ENCODE results near the gene LMO1. TPM values are rescaled to one million over a fixed set of nuclear protein-coding genes. Genes with fewer than 3 reads are reported as not detected.

The LMO1 gene
- total RNA-seq, 3 donors from 2014 or later (not counting 1 experiment from before 2014, with no cell fraction given), result not detected

DNA sequence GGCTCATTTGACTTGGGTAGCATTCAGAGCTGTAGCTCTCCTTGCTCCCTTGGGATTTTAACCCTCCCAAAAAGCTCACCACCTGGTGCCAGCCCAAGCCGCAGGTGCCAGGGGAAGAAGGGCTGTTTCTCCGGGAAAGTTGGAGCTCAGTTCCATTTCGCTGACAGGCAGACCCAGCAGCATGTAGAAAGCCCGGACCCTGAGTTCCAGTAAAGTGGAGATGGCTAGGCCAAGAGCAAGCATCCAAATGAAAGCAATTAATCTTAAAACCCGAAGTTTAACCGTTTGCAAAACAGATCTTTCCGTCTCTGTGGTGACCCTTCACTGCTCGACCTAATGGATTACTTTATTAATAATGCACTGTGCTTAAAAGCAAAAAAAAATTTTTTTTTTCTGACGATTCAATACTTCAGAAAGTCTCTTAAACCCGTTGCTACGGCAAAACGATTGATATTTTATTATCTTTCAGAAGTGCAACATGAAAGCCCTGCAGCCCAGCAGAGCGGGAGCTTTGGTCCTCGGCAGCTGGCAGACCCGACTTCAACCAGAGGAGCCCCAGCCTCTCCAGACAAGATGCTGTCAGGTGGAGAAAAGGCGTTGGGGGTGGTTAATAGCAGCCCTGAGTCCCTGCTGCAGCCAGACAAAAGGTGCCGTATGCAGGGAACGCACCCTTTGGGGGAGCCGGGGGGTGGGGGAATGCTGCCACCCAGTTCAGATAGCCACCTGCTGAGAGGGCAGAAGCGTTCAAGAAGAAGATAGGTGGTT is 3.3 kb downstream of the LMO1 start:
- H3K4me3 ChIP-seq (ENCODE audit: low read length), result no peak overlapping the region
- H3K27me3 ChIP-seq (ENCODE audit: control insufficient read depth, insufficient read depth, low read length), result peaks cover 9% of the 10 kb centered on the region
- 86% methylated on average over 19 of the region's 20 CpGs for WGBS (ENCODE audit: insufficient coverage)
- H3K4me1 ChIP-seq (ENCODE audit: control insufficient read depth, insufficient read depth, low read length), result peaks cover 14% of the 10 kb centered on the region
- H3K9me3 ChIP-seq (ENCODE audit: control insufficient read depth, insufficient read depth, low read length), result no peaks in the 10 kb centered on the region
- H3K36me3 Mint-ChIP-seq, result no peaks in the 10 kb centered on the region
- no peak overlapping the region for H3K4me3 Mint-ChIP-seq
- no peak overlapping the region for H3K27ac ChIP-seq (ENCODE audit: low read length)
- no peaks in the 10 kb centered on the region for H3K36me3 ChIP-seq (ENCODE audit: control insufficient read depth, insufficient read depth, low read length)
- no peak overlapping the region for H3K27ac Mint-ChIP-seq
- ATAC-seq, result no peak
- no peak for TF ChIP-seq CTCF (IDR thresholded peaks at IDR 0.05)
- intact Hi-C loops (cut with micrococcal nuclease), result no loop called here
- peaks cover 37 to 50% of the 10 kb centered on the region in 2 donors for H3K27me3 Mint-ChIP-seq (ENCODE audit: low read depth in 2 of 2)
- peaks cover 10% of the 10 kb centered on the region in 2 donors for H3K4me1 Mint-ChIP-seq
- H3K9me3 Mint-ChIP-seq, result no peaks in the 10 kb centered on the region
- no peak for DNase-seq

DNA sequence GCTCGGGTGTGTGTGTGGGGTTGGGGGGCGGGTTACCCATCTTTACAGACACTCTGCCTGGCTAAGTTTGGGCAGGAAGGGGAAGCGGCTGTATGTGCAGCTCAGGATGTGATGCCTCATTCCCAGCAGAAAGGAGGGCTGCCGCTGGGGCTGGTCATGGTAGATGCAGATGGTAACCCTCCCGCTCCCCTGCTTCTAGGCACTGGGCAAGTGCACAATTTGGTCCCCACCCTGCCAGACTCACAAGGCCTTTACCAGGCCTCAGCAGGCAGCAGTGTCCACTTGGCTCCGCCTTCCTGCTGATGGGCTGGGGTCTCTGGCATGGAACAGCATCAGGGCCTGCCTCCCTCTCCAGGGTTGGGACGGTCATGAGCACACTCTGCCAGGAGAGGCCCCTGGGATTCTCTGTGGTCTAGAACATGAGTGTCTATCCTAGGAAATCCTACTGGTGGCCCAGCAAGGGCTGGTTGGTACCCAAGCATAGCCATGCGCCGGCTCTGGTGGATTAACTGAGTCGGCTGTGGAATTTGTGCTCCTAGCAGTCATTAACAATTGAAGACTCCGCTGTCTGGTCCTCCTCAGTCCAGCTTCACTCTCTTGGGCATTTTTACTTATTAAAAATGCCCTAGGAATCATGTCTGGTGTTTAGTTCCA is 4.2 kb downstream of the LMO1 start:
- Histone ChIP-seq H3K36me3 (ENCODE audit: control insufficient read depth, insufficient read depth, low read length) (no peaks in the 10 kb centered on the region), H3K4me1 (ENCODE audit: control insufficient read depth, insufficient read depth, low read length) (peaks cover 14% of the 10 kb centered on the region), H3K4me3 (ENCODE audit: low read length) (no peak overlapping the region), H3K9me3 (ENCODE audit: control insufficient read depth, insufficient read depth, low read length) (no peaks in the 10 kb centered on the region), H3K27ac (ENCODE audit: low read length) (no peak overlapping the region), H3K27me3 (ENCODE audit: control insufficient read depth, insufficient read depth, low read length) (peaks cover 4% of the 10 kb centered on the region)
- Mint-ChIP-seq H3K4me1 (peaks cover 10% of the 10 kb centered on the region in 2 donors), H3K36me3 (no peaks in the 10 kb centered on the region), H3K27ac (no peak overlapping the region), H3K9me3 (no peaks in the 10 kb centered on the region), H3K4me3 (no peak overlapping the region), H3K27me3 (ENCODE audit: low read depth in 2 of 2) (peaks cover 31 to 40% of the 10 kb centered on the region in 2 donors)
- no peak for ATAC-seq
- intact Hi-C loops (cut with micrococcal nuclease), result no loop called here
- no peak for TF ChIP-seq CTCF (IDR thresholded peaks at IDR 0.05)
- DNase-seq, result no peak
- 53% methylated on average over 11 of the region's 11 CpGs for WGBS (ENCODE audit: insufficient coverage)

- H3K4me3 ChIP-seq (ENCODE audit: low read length), result no peak overlapping the region
- H3K36me3 ChIP-seq (ENCODE audit: control insufficient read depth, insufficient read depth, low read length), result no peaks in the 10 kb centered on the region
- no peak for ATAC-seq
- Mint-ChIP-seq H3K4me3 (no peak overlapping the region), H3K4me1 (peaks cover 4 to 5% of the 10 kb centered on the region in 2 donors), H3K36me3 (no peaks in the 10 kb centered on the region), H3K27ac (no peak overlapping the region), H3K9me3 (no peaks in the 10 kb centered on the region), H3K27me3 (ENCODE audit: low read depth in 2 of 2) (peaks cover 24 to 34% of the 10 kb centered on the region in 2 donors)
- H3K9me3 ChIP-seq (ENCODE audit: control insufficient read depth, insufficient read depth, low read length), result no peaks in the 10 kb centered on the region
- peaks cover 11% of the 10 kb centered on the region for H3K4me1 ChIP-seq (ENCODE audit: control insufficient read depth, insufficient read depth, low read length)
- peaks cover 4% of the 10 kb centered on the region for H3K27me3 ChIP-seq (ENCODE audit: control insufficient read depth, insufficient read depth, low read length)
- no peak overlapping the region for H3K27ac ChIP-seq (ENCODE audit: low read length)
- intact Hi-C loops (cut with micrococcal nuclease), result no loop called here
- WGBS (ENCODE audit: insufficient coverage), result 80% methylated on average over 9 of the region's 9 CpGs
- no peak for TF ChIP-seq CTCF (IDR thresholded peaks at IDR 0.05)
- no peak for DNase-seq
Observed at GRCh38 chr11:8258784-8259183, 4.9 kb downstream of the LMO1 start.
